ENCODE results near the gene AMIGO2.

AMIGO2 gene

GRCh38 chr12:47098099-47098498 is 18.3 kb upstream of the AMIGO2 start:
- in situ Hi-C loops (cut with MboI; ENCODE audit: low sequenced_read_pairs): no loop called here

- in situ Hi-C loops (cut with MboI; ENCODE audit: low sequenced_read_pairs): no loop called here
Observed at GRCh38 chr12:47097276-47097896, 17.6 kb upstream of the AMIGO2 start.

GRCh38 chr12:47095446-47096236 is 15.9 kb upstream of the AMIGO2 start:
- in situ Hi-C loops (cut with MboI; ENCODE audit: low sequenced_read_pairs): no loop called here

- in situ Hi-C loops (cut with MboI; ENCODE audit: low sequenced_read_pairs): no loop called here
Observed at GRCh38 chr12:47094804-47095203, 15.0 kb upstream of the AMIGO2 start.

- in situ Hi-C loops (cut with MboI; ENCODE audit: low sequenced_read_pairs): no loop called here
Observed at GRCh38 chr12:47091009-47091408, 11.2 kb upstream of the AMIGO2 start.

GRCh38 chr12:47088021-47088944 is 8.5 kb upstream of the AMIGO2 start:
- in situ Hi-C loops (cut with MboI; ENCODE audit: low sequenced_read_pairs): no loop called here

- in situ Hi-C loops (cut with MboI; ENCODE audit: low sequenced_read_pairs): no loop called here
Observed at GRCh38 chr12:47087088-47087688, 7.4 kb upstream of the AMIGO2 start.

- in situ Hi-C loops (cut with MboI; ENCODE audit: low sequenced_read_pairs): no loop called here
Observed at GRCh38 chr12:47085815-47086252, 6.1 kb upstream of the AMIGO2 start.

- in situ Hi-C loops (cut with MboI; ENCODE audit: low sequenced_read_pairs): no loop called here
Observed at GRCh38 chr12:47084172-47084571, 4.4 kb upstream of the AMIGO2 start.

GRCh38 chr12:47082796-47083621 is 3.2 kb upstream of the AMIGO2 start:
- in situ Hi-C loops (cut with MboI; ENCODE audit: low sequenced_read_pairs): no loop called here

GRCh38 chr12:47082283-47082682 is 2.5 kb upstream of the AMIGO2 start:
- in situ Hi-C loops (cut with MboI; ENCODE audit: low sequenced_read_pairs): no loop called here

- in situ Hi-C loops (cut with MboI; ENCODE audit: low sequenced_read_pairs): no loop called here
Observed at GRCh38 chr12:47080725-47081502, 1.2 kb upstream of the AMIGO2 start.

GRCh38 chr12:47079981-47080724 is 394 bp upstream of the AMIGO2 start:
- in situ Hi-C loops (cut with MboI; ENCODE audit: low sequenced_read_pairs): loop anchor here (10.0 kb wide), 1 partner anchor 225 kb away; no protein-coding TSS in a partner anchor

GRCh38 chr12:47078733-47079467 is 859 bp downstream of the AMIGO2 start:
- in situ Hi-C loops (cut with MboI; ENCODE audit: low sequenced_read_pairs): loop anchor here (10.0 kb wide), 1 partner anchor 226 kb away; no protein-coding TSS in a partner anchor

- in situ Hi-C loops (cut with MboI; ENCODE audit: low sequenced_read_pairs): loop anchor here (10.0 kb wide), 1 partner anchor 227 kb away; no protein-coding TSS in a partner anchor
Observed at GRCh38 chr12:47078086-47078395, 1.7 kb downstream of the AMIGO2 start.

GRCh38 chr12:47077206-47078085 is 2.3 kb downstream of the AMIGO2 start:
- in situ Hi-C loops (cut with MboI; ENCODE audit: low sequenced_read_pairs): loop anchor here (10.0 kb wide), 1 partner anchor 227 kb away; no protein-coding TSS in a partner anchor
